Smooth muscle cell of the brain vasculature (primary cell): ENCODE measurements around the gene CCDC6.
"Not testable (repeated sequence)": the region's sequence is repeated elsewhere in the genome, so short reads cannot be mapped to it uniquely, and the experiment has no call there.

ENCODE experiments used
- DNase-seq: peaks from one replicate; pipeline ENCODE4 v3.0.0-alpha.2; 2012; ENCODE audit warnings: low read depth, low spot score

The CCDC6 gene

DNA sequence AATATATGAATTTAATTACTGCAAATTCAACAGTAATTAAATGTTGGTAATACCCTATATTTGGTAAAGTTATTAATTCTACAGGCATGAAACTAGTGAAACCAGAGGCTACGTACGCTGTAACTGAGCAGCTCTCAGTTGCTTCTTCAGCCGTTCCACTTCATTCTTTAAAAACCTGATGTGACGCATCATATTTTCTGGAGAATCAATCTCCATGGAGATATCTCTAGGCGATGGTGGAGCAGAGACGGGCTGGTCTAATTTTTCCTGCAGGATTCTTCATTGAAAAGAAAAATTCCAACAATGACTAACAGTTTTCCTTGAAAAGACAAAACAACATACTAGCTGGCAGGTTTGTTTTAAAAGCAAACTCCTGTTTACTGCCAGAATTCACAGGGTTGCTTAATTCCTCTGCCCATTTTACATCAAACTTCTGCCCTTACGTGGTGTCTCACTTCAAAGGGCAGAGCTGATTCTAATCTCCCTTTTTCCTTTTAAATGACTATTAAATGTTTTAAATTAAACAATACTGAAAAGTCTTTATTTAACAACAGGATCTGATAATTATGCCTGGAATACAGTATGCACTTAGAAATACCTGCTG is 93.7 kb downstream of the CCDC6 start:
- DNase-seq = no peak

DNA sequence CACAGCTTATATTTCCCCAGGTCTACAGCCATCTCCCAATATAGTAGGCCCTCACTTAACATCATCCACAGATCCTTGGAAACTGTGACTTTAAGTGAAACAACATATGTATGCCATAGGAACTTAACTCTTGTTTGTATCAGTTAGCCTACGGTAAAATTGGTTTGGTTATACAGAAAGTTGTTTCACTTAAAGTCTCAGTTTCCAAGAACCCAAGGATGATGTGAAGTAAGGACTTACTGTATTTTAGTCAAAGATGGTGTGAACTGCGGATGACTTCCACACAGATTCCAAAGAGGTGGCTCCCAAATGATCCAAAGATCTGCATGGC is 96.7 kb downstream of the CCDC6 start:
- no peak for DNase-seq

DNA sequence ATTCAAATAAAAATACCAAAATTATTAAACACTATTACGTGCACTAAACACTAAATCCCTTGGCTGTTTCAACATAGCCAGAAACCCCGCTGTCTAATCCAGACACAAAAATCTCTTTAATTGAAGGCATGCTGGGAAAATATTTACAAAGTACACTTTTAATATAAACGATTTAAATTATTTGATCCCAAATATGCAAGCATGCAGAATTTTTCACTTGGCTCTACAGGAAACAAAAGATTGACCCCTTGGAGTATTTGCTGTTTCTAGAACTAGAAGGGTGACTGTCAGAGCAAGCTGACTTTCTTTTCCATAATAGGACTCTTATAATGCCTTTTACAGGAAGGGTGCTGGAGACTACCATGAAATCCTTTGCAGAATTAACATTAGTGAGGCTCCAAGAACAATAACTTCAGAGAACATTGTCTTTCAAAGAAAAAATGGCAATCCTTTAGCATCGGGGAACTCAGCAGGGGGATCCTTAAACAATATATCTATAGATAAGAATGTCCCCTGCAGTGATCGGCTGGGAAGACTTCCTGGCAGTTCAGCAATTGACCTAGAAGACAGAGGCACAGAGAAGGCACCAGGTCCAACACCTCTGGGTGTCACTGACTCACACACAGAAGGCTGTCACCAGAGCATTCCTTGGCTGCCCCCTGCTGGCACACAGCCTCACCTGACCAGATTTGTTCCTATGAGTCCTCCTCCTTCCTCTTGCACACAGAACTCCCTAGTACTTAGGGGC is 97.3 kb downstream of the CCDC6 start:
- DNase-seq = no peak

DNA sequence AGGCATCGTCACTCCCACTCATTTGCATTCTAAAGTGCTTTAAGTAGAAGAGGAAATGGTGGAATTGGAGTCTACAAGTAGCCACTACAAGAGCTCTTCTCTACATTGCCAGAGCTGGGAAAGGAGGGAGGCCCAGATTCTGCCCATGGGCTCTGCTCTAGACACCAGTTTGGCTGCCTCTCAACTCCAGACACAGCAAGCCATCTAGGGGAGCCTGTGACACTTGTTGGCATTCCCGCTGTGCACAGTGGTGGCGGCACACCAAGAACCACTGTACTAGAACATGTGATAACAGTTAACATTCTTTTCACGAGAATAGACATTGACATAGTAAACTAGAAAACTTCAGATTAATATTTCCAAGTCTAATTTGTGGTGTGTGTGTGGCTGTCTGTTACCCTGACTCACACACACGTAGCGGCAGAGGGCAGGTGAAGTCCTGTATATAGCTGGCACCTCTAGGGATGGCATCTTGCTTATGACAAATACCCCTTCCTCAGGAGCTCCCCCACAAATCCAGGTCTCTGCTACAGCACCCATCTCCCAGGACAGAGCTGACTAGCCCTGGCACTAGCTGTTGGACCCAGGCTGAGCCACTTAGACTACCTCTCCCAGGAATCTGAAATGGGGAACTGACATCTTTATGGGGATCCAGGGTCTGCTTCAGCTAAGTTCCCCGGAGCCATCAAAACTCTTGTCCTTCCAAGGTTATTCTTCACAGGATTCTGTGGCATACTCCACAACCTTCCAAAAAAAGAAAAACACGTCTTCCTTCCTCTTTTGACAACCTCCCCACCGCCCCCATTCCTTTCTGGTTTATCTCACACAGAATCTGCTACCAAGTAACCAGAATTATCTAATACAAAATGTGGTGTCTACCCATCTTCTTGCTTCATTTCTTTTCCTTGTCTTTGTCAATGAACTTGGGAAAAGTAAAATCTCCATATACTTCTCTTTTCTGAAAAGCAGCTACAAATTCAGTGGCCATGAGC is 98.4 kb downstream of the CCDC6 start:
- no peak for DNase-seq

DNA sequence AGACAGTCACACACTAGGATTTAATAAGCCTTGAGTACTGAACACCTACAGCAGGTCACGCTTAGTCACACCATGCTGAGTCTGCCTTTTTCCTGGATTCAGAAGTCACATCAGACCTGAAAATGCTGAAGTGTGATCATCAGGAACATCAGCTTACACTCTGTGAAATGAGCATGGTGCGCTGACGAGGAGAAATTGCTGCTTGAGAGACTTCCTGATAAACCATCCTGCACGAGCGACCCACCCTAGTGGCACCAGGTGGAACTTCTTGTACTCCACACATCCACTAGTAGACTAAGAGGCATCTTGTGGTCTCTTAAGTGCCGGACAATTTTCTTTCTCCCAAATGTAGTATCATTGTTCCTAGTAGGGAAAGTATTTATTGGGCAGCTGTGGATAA is 101.3 kb downstream of the CCDC6 start:
- no peak for DNase-seq

DNA sequence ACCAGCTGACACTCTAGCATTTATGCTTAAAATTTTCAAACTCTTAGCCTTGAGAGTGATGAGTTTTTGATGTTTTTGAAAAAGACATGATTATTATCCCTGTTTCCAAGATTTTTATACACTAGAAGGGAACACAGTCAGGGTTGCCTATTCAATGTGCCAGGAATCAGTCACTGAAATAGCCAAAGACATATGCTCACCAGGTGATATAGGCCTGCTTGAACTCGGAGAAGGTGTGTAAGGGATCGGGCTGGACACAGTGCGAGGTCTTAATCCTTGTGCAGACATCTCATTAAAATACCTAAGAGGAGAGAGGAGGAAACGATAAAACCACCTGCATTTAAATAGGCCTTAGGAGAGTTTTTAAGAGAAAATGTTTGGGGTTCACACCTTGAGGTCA is 102.1 kb downstream of the CCDC6 start:
- DNase-seq = no peak

DNA sequence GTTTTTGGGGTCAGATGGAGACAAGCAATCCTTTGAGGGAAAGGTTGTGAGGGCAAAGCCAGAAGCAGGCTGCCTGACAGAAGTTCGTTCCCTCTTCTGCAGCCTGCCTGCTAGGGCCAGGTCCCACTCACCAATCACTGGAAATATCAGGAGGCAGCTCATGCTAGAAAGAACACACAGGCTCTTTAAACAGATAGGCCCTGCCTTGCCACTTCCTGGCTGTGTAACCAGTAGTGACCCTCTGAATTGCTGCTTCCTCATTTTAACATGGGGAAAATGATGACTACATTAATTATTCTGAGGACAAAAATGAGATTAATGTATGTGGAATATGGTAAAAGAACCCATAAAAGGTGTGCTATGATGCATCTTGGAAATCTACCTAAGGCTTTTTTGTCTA is 102.6 kb downstream of the CCDC6 start:
- DNase-seq = no peak

DNA sequence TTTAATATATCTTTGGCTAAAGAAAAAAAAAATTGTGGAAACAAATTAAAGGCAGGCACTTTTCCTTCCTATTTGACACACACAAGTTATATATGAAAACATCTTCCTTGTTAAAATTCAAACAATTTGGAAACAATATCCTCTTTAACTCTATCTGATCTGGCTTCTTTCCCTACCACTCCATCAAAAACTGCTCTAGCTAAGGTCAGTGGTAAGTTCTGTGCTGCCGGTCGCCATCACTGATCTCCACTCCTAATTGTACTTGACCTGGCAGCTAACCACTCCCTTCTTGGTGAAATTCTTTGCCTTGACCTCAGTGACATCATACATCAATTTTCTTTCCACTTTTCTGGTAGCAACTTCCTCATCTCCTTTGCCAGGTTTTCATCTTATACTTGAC is 105.2 kb downstream of the CCDC6 start:
- no peak for DNase-seq

DNA sequence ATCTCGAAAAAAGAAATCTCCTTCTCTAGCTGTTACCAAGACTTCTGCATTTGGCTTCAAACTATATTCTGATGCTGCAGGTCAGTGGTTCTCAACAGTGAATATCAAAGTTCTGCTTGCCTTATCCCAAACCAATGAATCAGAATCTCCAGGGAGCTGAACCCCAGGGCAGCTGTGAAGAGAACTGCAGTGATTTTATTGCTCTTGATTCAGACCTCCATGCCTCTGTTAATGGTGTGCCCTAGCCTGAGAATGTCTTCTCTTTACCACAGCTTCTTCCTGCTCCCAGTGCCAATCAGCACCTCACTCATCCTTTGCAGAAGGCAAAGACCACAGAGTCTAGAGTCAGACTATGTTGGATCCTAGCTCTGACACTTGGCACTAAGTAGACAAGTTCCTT is 106.9 kb downstream of the CCDC6 start:
- DNase-seq = no peak

DNA sequence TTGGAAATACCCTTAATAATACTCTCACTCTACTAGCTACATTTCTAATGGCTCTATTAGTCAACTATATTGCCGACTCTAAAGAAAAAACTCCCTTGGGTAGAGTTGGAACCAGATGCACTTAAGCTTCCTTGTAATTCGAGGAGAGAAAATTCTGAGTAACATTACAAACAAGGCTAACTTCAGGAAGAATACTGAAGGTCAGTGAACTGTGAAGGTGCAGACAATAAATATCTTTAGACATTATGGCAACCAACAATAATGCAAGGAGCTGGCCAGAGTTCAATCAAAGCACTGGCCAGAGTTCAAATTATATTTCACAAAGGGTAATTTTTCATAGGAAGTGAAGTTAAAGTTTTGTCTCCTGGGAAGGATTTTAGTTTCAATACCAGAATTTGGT is 112.4 kb downstream of the CCDC6 start:
- DNase-seq = no peak

DNA sequence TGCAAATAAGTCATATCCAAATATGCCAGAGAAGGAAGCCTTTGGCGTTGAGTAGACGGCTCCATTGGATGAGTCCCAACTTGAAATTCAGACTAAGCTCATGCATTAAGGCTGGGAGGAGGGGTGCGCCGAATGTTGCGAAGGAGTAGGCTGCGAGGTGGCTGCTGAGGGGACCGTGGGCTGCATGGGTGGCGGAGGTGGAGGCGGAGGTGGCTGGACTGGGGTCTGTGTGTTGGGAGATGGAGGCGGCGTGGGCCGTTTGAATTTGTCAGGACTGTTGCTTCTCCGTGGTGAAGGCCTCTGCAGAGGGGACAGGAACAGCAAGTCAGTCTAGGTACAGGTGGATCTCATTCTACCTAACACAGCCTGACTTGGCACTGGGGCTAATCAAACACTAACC is 113.5 kb downstream of the CCDC6 start:
- no peak for DNase-seq

DNA sequence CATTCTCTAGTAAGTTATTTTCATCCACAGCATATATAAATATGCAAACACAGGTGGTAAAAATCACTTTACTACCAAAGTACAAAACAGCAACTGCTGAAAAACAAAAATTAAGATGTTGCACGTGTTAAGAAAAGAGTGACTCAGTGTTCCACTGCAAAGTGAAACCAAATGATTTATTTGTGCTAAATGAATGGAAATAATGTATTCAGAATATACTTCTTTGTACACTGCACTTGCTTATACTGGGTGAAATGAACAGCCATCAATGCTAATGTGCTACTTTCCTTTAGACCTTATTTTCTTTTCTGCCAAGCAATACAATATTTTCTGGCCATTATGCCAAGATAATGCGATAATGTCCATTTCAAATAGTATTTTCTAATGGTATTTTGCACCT is 114.8 kb downstream of the CCDC6 start:
- no peak for DNase-seq

DNA sequence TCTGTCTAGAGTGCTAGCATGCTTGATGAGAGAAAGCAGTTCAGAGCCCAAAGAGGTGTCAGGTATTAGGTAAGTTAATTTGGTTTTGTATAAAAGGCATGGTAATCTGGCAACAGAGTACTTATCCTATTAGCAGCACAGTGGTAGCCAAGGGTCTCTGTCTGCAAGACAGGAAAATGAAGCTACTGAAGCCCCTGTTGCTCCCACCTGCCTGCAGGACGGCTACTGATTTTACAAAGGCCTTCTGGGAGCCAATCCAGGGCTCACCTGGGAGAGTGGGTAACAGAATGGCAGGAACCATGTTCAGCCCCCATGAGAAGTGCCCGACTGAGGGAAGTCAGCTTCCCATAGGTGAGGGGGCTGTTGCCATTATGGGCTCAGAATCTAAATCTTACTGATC is 116.3 kb downstream of the CCDC6 start:
- not testable (repeated sequence) for DNase-seq

DNA sequence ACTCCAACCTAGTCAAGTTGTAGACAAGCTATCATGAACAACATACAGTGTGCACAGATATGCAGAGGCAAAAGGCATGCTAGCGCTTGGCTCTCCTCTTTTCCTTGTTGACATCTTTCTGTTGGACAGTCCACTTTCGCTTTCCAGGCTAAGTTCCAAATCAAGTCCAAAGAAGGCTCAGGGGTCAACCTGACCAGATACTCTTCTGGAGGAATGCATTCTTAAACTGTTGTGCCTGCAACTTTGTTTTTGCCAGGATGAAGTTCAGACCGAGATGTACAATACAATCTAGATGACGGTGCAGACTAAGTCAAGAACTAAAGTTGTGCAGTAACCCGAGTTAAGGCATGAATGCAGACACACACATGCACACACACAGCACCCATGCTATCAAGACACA is 117.4 kb downstream of the CCDC6 start:
- not testable (repeated sequence) for DNase-seq

DNA sequence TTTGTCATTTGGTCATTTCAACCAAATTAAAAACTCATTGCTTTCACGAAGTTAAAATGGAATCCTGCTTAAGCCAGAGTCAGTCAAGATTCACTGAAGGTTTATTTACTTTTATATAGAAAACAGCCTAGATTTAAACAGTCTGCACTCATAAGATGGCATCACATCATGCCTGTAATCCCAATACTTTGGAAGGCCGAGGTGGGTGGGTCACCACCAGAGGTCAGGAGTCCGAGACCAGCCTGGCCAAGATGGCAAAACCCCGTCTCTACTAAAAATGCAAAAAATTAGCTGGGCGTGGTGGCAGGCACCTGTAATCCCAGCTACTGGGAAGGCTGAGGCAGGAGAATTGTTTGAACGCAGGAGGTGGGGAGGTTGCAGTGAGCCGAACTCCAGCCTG is 119.3 kb downstream of the CCDC6 start:
- not testable (repeated sequence) for DNase-seq

DNA sequence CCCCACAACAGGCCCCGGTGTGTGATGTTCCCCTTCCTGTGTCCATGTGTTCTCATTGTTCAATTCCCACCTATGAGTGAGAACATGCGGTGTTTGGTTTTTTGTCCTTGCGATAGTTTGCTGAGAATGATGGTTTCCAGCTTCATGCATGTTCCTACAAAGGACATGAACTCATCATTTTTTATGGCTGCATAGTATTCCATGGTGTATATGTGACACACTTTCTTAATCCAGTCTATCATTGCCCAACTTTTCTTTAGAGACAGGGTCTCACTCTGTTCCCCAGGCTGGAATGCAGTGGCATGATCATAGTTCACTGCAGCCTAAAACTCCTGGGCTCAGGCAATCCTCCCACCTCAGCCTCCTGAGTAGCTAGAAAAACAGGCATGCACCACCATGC is 120.9 kb downstream of the CCDC6 start:
- not testable (repeated sequence) for DNase-seq

DNA sequence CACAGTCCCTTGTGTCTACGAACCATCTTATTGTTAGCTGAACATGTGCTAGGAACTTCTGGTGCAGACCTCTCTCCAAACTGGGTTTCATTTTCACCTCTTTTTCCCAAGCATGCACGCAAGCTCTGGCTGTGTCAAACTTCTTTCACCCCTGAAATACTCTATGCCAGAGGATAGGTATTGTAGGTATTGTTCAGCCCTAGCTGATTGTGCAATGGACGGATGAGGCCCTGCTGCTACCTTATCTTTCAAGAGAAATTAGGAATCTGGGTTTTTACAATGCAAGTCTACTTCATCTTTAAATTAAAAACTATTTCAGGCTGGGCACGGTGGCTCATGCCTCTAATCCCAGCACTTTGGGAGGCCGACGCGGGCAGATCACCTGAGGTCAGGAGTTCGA is 124.8 kb downstream of the CCDC6 start:
- no peak for DNase-seq

DNA sequence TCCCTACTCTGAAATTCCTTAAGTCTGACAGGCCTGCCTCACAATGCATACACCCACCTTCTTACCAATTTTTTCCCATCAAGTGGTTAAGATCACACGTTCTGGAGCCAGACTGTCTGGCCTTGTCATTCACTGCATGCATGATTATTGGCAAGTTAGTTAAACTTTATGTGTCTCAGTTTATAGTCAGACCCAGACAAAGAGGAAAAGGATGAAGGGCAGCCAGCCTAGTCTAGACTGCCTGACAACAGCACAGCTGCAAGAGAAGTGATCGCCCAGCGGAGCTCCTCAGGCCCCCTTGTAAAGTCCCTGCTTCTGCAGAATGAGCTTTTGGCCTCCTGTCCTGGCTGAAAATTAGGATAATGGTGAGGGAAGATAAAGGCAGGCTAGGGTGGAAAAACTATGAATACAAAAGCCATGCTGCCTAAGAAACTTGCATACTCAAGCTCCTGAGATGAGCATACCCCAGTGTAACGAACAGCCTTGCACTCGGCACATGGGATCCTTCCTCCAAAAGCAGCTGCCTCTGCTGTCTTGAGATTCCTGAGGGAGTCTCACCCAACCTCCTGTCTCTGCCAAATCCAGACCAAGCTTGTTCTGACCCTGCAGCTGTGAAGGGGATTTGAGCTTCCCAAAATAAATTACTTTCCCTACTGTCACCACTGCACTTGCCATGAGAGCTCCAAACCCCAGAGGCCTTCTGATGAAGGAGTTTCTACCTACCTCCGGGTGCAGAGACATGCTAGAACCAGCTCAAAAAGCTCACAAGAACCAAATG is 126.4 kb downstream of the CCDC6 start:
- no peak for DNase-seq

DNA sequence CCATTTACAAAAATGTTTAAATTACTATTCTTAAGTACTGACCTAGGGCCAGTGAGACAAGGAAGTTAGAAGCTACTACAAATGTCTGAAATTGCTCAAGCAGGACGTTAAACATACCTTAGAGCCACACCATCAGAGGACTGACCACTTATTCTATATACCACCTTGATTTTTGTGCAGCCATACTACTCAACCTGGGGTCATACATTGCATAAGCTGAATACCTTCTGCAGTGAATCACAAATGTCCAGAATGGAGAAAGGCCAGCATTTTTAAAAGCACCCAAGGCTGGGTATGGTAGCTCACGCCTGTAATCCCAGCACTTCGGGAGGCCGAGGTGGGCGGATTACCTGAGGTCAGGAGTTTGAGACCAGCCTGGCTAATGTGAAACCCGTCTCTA is 131.9 kb downstream of the CCDC6 start:
- no peak for DNase-seq

DNA sequence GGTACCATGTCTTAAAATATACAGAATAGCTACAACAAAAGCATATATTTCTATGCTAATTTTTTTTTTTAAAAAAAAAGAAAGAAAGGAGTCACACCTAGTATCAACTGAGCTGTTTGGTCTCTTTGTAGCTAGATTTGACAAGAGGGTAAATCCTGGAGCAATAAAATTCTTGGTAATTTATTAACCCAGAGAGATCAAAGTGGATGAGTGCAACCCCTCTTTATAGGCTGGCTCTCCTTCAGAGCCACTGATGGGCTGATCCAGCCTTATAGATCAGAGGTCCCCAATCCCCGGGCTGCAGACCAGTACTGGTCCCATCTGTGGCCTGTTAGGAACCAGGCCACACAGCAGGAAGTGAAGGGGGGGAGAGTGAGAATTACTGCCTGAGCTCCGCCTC is 133.3 kb downstream of the CCDC6 start:
- DNase-seq = no peak

DNA sequence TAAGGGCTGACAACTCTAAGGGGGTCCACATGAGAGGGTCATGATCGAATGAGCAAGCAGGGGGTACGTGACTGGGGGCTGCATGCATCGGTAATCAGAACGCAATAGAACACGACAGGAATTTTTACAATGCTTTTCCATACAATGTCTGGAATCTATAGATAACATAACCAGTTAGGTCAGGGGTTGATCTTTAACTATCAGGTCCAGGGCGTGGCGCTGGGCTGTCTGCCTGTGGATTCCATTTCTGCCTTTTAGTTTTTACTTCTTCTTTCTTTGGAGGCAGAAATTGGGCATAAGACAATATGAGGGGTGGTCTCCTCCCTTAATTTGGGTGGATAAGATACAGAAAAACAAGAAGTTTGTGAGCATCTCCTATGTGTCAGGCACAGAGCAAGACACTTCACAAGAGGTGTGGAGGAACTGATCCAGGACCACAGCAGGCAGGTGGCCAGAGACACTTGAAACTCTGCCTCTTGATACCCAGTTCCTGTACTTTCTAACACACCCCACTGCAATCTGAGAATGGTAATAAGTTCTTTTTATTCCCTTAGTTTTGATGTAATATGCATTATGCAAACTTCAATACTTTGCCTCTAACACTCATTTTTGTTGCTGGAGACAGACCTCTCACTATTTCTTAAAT is 135.1 kb downstream of the CCDC6 start:
- DNase-seq = no peak
